NCI-H526 (cell line): Measurements from ENCODE around the gene MAT1A.
"Not testable (repeated sequence)": the region's sequence is repeated elsewhere in the genome, so short reads cannot be mapped to it uniquely, and the experiment has no call there.

ENCODE experiments used
- DNase-seq, 2 experiments: peaks; one replicate each; lab custom pipeline; 2025; lab: John Stamatoyannopoulos, UW

Gene MAT1A

GRCh38 chr10:80289451-80290287, at the start of gene MAT1A:
Gene MAT1A, minus strand, starts transcription at chr10:80289658. Its CDS starts 235 bp downstream, at chr10:80289423.
- peak; percentile 49 to 71 for DNase-seq

- no peak for DNase-seq
Observed at GRCh38 chr10:80333983-80334382, 44.5 kb upstream of the MAT1A start.

- no peak for DNase-seq
Observed at GRCh38 chr10:80324891-80325364, 35.5 kb upstream of the MAT1A start.

GRCh38 chr10:80324086-80324485, 34.6 kb upstream of the MAT1A start:
- no peak for DNase-seq

GRCh38 chr10:80323311-80323710, 33.9 kb upstream of the MAT1A start:
- DNase-seq: no peak

- no peak for DNase-seq
Observed at GRCh38 chr10:80322711-80323110, 33.3 kb upstream of the MAT1A start.

- no peak for DNase-seq
Observed at GRCh38 chr10:80322158-80322557, 32.7 kb upstream of the MAT1A start.

GRCh38 chr10:80321183-80321582, 31.7 kb upstream of the MAT1A start:
- no peak for DNase-seq

- no peak for DNase-seq
Observed at GRCh38 chr10:80320377-80320776, 30.9 kb upstream of the MAT1A start.

GRCh38 chr10:80319725-80320290, 30.4 kb upstream of the MAT1A start:
- no peak for DNase-seq

- no peak for DNase-seq
Observed at GRCh38 chr10:80319318-80319717, 29.9 kb upstream of the MAT1A start.

- no peak for DNase-seq
Observed at GRCh38 chr10:80318742-80319141, 29.3 kb upstream of the MAT1A start.

- DNase-seq: no peak
Observed at GRCh38 chr10:80315391-80315790, 25.9 kb upstream of the MAT1A start.

GRCh38 chr10:80313523-80313922, 24.1 kb upstream of the MAT1A start:
- DNase-seq: no peak

- not testable (repeated sequence) for DNase-seq
Observed at GRCh38 chr10:80305989-80306388, 16.5 kb upstream of the MAT1A start.

- no peak for DNase-seq
Observed at GRCh38 chr10:80296942-80297341, 7.5 kb upstream of the MAT1A start.

- DNase-seq: no peak
Observed at GRCh38 chr10:80292607-80293239, 3.3 kb upstream of the MAT1A start.

- DNase-seq: peak; percentile 63 to 73
Observed at GRCh38 chr10:80290474-80291220, 1.2 kb upstream of the MAT1A start.

- no peak for DNase-seq
Observed at GRCh38 chr10:80288849-80289248, 609 bp downstream of the MAT1A start.

- no peak for DNase-seq
Observed at GRCh38 chr10:80284522-80284921, 4.9 kb downstream of the MAT1A start.

- no peak for DNase-seq
Observed at GRCh38 chr10:80283536-80284199, 5.8 kb downstream of the MAT1A start.

GRCh38 chr10:80283119-80283518, 6.3 kb downstream of the MAT1A start:
- no peak for DNase-seq
